DMS 273 (cell line): ENCODE results near the gene STARD8.

ENCODE experiments used
- DNase-seq: peaks from one replicate; lab custom pipeline; 2025; ENCODE audit not compliant: unreplicated experiment; lab: John Stamatoyannopoulos, UW

Gene STARD8

DNA sequence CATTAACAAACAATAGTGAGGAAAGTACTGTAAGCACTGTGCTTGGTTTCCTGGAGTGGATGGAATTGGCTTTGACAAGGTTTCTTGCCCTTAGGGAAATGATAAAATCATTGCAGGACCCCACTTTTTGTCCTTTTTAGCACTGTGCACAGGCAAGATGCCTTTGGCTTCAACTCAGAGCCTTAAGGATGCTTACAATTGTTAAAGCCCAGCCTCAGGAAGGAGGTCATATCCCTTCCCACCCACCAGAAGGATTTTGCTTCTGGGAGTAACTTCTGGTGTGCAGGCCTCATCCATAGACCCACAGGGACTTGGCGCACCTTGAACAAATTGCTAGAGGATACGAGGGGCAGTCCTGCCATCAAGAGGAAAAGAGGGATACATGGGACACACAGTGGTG, 44.5 kb downstream of the STARD8 start:
- DNase-seq = no peak

DNA sequence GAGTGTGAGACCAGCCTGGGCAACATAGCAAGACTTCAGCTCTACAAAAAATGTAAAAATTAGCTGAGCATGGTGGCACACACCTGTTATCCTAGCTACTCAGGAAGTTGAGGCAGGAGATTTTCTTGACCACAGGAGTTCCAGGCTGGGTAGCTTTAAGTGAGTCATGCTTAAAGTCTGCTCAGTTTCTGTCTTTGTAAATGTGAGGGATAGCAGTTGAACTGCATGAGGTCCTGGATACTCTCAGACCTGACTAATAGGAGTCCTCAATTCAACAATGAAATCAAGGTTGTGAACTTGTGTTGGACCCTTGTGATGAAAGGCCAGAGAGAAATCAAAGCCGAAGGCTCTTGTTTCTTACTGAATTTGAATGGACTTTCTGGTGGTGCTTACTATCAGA, 45.2 kb downstream of the STARD8 start:
- DNase-seq = no peak

DNA sequence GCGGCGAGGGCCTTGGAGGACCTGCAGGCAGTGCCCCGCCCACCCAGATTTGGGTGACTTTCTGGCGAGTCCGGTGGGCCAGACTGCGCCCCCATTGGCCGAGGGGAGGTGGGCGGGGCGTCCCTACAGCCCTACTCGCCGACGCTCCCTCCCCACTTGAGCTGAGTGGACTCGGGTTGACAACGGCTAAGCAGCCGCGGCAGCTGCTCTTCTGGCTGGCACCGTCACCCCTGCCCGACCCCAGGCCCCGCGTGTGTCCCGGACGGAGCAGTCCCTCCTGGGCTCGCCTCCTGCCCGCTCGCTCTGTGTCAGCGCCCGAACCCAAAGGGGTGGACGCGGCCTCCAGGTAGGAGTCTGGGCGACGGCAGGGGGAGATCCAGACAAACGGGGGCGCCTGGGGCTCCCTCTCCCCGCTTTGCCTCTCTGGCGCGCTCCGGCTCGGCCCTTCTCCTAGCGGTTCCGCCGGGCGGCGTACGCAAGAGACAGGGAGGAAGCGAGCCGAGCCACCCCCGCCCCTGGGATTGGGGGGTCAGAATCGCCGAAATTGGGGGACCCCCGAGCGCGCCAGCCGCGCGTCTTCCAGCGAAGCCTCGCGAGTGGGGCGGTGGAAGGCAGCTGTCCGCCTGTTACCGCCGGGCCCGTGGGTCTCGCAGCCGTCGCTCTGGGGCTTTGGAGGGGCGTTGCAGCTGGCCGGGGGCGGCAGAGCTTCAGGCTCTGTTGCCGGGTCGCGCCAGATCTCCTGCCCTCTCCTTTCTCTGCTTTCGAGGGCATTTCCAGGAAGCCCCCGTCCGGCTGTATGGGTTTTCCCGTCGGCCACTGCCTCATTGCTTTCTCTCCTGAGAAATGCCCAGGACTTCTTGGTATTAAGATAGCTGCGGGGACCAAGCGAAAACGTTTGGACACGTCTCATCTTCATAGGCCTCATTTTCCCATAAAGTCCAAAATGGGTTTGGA, 46.3 kb downstream of the STARD8 start:
- peak; percentile 64 for DNase-seq

DNA sequence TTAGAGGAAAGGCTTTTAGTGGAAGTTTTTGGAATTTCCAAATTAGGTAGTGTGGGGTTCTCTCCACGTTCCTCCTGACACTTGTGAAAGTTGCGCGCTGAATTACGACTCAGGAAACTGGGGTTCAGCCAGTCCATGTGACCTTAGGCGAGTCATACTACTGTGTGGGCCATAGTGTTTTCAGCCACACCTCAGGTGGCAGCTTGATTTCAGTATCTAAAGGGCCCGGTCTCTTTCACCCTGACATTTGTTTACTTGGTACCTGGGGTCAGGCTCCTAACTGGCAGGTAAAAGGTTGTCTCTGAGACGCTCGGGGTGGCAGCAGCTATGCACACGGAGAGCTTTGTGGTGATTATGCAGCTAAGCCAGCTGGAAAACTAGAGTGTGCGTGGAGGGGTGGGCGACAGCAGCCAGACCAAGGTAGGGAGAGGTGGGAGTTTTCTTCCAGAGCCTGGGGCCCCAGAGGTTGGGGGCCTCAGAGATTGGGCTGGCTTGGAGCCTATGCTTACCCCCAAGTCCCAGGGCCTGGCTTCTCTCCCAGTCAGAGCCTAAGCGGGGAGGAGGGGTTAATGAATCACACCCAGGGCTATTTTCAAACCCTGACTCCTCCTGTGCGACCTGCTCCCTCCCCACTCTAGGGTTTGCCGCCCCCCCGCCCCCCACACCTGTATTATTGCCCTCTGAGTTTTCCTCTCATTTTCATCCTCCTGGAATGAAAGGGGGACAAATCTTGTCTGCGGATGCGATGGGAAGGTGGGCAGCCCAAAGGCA, 47.2 kb downstream of the STARD8 start:
- DNase-seq = no peak

DNA sequence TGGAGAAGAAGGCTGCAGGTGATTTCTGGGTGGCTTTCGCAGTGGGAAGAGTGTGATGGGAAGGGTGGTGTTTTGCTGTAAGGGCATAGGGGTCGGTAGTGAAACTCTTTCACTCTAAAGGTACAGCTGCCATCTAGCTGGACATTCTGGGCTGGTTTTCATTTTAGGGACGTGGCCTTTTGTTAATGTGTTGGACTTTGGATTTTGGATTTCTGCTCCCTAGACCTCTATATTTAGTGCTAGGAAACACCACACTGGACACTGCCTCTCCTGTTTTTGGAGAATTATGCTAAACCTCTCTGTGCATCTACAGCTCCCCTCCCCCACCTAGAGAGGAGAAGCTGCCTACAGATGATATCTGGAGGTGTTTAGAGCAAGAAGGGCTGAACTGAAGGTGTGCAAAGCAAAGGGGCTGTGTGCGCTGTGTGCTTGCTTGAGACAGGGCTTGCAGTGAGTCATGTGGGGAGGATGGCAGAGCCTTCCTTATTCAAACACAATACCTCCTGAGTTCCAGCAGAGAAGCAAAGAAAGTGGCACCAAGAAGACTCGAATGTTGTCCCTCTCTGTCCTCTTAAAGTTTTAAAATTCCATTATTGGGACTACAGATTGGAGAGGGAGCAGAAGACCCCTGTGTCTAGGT, 47.9 kb downstream of the STARD8 start:
- DNase-seq = no peak

DNA sequence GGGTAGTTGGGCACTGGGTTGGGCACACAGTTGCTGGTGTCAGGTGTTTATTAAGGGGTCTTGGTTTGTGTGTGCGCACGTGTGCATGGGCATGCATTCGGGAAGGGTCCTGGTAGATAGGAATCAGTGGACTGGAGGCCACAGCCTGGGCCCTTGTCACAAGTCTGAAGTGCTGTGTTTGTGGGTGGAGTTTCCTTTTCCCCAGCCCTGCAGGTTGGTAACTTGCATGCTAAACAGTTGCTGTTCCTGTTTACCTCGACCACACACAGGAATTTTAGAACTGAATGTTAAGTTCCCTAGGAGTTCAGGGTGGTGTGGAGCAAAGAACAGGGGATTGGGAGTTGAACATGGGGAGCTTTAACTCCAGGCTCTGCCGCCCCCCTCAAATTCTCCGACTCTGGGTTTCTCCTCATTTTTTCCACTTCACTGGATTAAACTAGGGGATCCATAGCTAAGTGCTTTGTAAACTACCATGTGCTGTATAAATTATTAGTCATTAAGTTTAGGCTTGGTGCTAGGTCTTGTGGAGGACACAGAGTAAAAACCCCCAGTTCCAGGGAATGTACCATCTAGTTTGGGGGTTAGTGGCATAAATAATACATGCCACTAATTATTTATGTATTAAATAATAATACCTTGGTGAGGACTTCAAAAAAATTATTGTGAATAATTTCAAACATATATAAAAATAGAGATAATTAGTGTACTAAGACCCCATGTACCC, 49.0 kb downstream of the STARD8 start:
- DNase-seq = no peak

DNA sequence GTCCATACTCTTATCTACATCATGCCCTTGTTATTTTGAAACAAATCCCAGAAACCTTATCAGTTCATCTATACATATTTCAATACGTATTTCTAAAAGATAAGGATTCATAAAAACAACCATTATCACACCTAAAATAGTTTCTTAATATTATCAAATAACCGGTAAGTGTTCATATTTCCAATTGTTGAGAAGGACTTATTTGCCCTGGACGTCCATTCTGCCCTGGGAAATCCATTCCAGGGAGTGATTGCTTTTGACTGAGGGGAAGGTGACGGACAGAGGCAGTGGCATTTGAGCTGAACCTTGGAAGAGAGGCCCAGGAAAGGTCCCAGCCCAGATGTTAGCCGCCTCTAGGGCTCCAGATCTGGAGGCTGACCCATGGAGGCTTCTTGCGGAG, 49.6 kb downstream of the STARD8 start:
- DNase-seq = no peak

DNA sequence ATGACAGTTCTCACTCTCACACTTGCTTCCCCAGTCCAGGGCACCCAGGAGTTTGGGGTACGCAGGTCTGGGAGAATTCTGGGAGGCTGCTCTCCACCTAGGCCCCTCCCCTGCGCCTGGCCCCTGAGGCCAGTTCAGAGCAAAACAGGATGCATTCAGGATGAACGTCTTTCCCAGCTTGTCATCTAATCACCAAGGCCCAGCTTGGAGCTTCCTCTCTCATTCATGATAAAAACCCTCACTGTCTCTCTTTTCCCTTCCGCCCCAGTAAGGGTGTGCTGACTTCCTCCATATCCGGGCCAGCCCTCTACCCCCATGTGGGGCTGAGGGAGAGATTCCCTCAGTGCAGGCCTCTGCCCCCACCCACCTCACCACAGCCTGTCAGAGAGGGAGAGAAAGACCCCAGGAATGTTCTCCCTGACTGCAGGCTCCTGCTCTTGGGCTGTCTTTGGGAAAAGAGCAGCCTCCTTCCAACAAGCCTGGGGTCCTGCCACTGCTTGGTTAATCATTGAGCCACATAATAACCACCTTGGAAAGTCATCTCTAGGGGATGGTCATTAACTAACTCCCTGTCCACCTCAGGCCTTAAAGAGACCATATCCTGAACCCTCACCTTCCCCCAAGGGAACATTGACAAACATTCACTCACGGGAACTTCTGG, 50.1 kb downstream of the STARD8 start:
- DNase-seq = no peak

DNA sequence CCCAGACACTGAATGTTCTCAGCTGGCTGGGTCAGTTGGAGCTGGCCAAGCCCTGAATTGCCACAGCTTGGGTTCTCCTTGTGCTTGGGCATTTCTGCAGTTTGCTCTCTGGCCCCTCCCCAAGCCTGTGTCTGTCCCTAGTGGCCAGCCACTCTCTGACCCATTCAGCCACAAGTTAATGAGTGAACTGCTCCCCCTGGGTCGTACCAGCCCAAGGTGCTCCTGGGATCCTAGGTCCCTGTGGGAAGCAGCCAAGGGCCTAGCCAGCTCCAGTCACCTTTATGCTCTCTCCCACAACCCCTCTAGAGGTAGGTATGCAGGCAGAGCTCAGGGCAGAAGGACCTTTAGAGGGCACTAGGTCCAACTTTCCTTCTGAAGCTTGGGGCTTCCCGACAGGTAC, 51.5 kb downstream of the STARD8 start:
- no peak for DNase-seq

DNA sequence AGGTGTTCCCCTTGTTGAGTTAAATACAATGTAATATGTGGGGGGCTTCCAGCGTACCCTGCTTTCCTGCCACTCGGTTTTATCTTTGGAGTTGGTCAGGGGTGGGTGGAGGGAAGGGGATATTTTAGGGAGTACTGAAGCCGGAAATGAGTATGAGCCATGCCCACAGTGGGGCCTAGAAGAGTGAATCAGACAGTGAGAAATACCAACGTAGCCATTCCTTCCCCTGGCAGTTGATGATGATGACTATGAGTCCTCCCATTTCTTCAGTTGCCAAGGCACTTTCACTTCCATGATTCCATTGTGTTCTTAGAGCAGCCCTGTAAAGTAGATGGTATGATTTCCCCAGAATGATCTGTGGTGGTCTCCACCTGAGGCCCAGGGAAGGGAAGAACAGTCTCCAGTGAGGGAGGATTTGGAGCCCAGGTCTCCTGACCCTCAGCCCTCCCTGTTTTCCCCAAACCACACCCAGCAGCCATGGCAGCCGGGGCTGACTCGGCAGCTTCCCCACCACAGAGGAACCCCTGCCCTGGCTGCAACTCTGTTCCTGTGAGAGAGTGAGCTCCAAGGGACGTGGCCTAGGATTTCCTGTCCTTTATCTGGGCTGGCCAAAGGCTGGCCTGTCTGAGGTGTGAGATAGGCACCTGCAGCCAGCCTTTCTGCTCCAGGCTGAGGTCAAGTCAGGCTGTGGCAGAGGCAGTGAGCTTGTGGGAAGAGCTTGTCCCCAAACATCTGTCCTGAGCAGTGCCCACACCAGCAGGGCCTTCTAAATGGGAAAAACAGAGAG, 52.7 kb downstream of the STARD8 start:
- no peak for DNase-seq

DNA sequence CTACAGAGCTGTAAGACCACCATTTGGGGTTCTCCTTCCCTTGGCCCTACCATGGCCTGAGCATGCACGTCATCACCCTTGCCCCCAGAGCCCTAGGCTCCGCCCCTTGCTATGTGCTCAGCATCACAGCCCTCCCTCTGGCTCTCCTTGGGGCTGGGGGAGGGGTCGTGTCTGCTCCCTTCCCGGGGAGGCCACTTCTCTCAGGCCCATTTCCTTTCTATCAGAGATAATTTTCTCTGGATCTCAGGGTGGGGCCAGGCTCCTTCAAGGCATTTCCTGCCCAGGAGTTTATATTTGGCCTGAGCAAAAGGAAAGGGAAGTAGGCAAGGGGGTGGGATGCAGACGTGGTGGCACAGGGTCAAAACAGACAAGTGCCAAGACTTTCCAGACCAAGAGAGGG, 55.9 kb downstream of the STARD8 start:
- DNase-seq = no peak

DNA sequence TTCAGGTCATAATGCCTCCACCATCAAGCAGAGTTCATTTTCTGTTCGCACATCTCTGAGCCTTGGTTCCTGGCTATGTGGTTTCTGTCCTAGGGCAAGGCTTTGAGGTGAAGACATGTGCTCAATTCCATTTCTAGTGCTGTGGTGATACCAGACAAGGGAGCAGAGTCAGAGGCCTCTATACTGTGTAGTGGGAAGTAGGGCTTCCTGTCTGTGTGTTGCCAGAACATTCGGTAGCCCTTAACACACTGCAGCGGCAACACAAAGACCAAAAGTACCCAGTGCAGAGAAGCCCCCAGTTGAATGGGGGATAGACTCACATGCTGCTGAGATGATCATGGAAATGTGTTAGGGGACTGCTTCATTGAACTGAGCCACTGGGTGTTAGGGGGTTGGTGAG, 56.4 kb downstream of the STARD8 start:
- DNase-seq = no peak

DNA sequence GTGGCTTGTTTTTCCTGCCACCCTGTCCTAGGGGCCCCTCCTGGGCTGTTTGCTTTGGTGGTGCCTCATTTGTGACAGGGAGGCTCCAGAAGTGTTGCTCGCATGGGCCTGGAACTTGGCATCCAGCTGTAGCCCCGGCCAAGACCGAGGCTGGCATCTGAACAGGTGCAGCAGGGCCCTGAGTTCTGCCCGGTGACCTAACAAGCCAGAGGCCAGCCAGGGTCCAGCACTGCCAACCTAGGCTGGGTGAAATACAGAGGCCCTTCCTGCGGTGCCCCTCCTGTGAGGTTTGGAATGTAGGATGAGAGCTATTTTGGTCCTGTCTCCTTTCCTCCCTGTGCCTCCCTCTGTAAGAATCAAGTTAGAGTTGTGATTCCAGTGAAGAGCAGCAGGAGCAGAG, 58.5 kb downstream of the STARD8 start:
- no peak for DNase-seq

DNA sequence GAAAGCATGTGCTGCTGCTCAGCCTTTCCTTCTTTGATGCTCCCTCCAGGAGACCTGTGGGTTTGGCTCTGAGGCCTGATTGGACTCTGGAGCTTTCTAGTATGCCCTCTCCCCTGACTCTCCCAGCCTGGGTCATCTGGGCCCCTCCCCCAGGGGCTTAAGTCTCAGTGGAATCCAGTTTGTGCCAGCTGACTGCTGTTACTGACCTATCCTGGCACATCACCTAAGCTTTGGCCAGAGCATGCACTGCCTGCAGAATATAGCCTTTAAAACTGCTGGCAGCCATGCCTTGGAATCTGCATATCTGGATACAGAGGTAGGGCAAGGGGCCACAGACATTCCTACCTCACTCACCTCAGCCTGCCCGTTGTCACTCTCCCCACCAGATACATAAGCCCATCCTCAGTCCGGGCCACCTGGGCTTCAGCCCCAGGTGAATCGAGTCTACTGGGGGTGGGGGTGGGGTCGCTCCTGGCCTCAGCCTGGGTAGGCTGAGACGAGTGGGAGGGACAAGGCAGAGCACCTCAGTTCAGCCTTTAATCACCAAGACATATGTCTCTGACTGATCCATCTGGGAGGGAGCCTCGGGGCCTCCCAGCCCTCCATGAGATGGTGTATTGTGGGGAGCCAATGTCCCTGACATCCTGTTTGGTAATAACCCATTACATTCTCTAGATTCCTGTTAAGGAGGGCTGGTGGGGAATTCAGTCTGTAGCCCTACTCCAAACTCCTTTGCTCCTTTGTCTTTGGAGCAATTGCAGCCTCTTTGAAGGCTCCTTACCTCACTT, 61.2 kb downstream of the STARD8 start:
- no peak for DNase-seq

DNA sequence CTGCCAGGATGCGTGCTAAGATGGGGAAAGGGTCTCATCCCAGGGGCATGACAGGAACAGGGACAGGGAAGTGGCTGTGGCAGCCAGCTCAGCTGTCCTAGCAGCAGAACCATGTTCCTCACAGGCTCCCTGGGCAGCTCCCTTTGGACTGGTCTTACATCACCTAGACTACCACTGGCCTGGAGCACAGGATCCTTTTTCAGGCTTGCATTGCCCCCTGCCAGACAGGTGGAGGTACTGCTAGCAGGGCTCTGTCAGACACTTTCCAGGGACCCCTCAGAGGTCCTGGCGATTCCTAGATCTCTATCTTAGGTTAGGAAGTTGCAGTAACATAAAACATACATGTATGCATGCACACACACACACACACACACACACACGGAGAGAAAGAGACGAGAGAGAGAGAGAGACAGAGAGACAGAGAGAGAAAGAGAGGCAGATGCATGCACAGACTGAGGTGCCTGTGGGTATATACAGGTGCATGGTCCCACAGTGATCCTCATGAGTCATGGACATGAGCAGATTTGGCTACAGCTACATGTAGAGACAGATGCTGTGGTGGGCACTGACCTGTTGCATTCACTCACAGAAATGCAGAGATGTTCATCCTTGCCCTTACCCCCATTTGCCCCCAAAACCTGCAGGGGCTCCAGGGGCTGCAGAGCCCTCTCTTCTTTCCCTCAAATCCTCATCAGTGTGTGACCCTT, 63.6 kb downstream of the STARD8 start:
- peak; percentile 65 for DNase-seq

DNA sequence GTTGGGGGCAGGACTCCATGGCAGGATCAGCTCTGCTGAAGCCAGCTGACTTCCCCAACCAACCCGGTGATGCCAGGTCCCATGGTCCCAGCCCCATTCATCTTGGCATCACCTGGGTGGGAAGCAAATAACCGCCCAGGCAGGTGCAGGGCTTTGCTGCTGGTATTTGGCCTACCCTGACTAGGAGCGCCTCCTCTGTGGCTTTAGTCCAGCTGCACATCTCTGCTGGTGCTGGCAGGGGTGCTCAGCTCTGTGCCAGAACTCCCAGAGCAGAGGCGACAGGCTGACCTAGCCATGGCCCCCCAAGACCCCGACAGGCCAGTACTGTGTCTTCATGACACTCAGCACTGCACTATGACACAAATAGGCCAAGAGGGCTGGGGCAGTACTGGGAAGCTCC, 64.4 kb downstream of the STARD8 start:
- DNase-seq = no peak

DNA sequence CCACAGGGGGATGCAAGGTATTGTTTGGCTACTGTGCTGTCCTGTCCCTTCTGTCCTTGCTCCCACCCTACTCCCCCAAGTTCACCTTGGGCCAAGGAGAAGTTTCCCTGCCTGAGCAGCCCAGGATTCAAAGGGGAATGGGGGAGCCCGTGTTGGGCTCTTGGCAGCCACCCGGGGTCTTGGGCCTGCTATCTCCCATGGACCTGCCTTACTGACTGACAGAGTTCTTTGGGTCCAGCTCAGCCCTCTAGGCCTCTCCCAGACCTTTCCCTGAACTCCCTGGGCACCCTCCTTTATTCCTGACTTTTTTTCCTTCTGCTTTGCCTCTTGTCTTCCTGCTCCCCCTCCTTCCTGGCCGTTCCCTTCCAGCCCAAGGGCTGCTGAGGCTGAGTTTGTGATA, 67.4 kb downstream of the STARD8 start:
- no peak for DNase-seq

DNA sequence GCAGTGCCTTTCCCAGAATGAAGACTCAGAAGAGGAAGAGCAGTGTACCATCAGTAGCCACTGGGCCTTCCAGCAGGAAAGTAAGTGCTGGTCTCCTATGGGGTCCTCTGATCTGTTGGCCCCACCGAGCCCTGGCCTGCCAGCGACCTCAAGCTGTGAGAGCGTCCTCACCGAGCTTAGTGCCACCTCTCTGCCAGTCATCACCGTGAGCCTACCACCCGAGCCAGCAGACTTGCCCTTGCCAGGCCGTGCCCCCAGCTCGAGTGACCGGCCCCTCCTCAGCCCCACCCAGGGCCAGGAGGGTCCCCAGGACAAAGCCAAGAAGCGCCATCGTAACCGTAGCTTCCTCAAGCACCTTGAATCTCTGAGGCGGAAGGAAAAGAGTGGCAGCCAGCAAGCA, 69.7 kb downstream of the STARD8 start:
- no peak for DNase-seq
